Activated naive CD4-positive, alpha-beta T cell treated with Interleukin-2 at 50 U/mL for 16 hours (primary cell): ENCODE results near the gene CFAP299.
"Not testable (repeated sequence)": the region's sequence is repeated elsewhere in the genome, so short reads cannot be mapped to it uniquely, and the experiment has no call there.

ENCODE experiments used
- DNase-seq: peaks from one replicate; pipeline ENCODE4 v3.0.0-alpha.2; 2020

The CFAP299 gene

GRCh38 chr4:80335554-80336358, at the start of gene CFAP299:
TSS of gene CFAP299 (plus strand) at chr4:80335730.
- DNase-seq: peak; percentile 29

GRCh38 chr4:80286451-80286850, 49.1 kb upstream of the CFAP299 start:
- DNase-seq: no peak

- DNase-seq: not testable (repeated sequence)
Measured at GRCh38 chr4:80290665-80291064, 44.9 kb upstream of the CFAP299 start.

GRCh38 chr4:80294206-80294605, 41.3 kb upstream of the CFAP299 start:
- no peak for DNase-seq

- no peak for DNase-seq
Measured at GRCh38 chr4:80295336-80295735, 40.2 kb upstream of the CFAP299 start.

GRCh38 chr4:80295826-80296225, 39.7 kb upstream of the CFAP299 start:
- no peak for DNase-seq

- no peak for DNase-seq
Measured at GRCh38 chr4:80301884-80302283, 33.6 kb upstream of the CFAP299 start.

- DNase-seq: no peak
Measured at GRCh38 chr4:80302616-80303223, 32.8 kb upstream of the CFAP299 start.

GRCh38 chr4:80305466-80305865, 30.1 kb upstream of the CFAP299 start:
- DNase-seq: no peak

GRCh38 chr4:80306260-80306659, 29.3 kb upstream of the CFAP299 start:
- no peak for DNase-seq

GRCh38 chr4:80307183-80307735, 28.3 kb upstream of the CFAP299 start:
- DNase-seq: no peak

GRCh38 chr4:80307774-80308465, 27.6 kb upstream of the CFAP299 start:
- no peak for DNase-seq

GRCh38 chr4:80308466-80308822, 27.1 kb upstream of the CFAP299 start:
- DNase-seq: no peak

- no peak for DNase-seq
Measured at GRCh38 chr4:80309294-80310004, 26.1 kb upstream of the CFAP299 start.

GRCh38 chr4:80311130-80311529, 24.4 kb upstream of the CFAP299 start:
- DNase-seq: no peak

GRCh38 chr4:80312124-80312523, 23.4 kb upstream of the CFAP299 start:
- no peak for DNase-seq

GRCh38 chr4:80313627-80314026, 21.9 kb upstream of the CFAP299 start:
- DNase-seq: no peak

GRCh38 chr4:80315848-80316247, 19.7 kb upstream of the CFAP299 start:
- not testable (repeated sequence) for DNase-seq

- DNase-seq: no peak
Measured at GRCh38 chr4:80321341-80321740, 14.2 kb upstream of the CFAP299 start.

GRCh38 chr4:80321776-80322175, 13.8 kb upstream of the CFAP299 start:
- no peak for DNase-seq

GRCh38 chr4:80322716-80323115, 12.8 kb upstream of the CFAP299 start:
- no peak for DNase-seq

- DNase-seq: no peak
Measured at GRCh38 chr4:80324171-80324570, 11.4 kb upstream of the CFAP299 start.

- no peak for DNase-seq
Measured at GRCh38 chr4:80331693-80332092, 3.8 kb upstream of the CFAP299 start.
